Transverse colon (tissue), 4 donors: ENCODE measurements around the gene FNDC3B. TPM values are rescaled to one million over a fixed set of nuclear protein-coding genes. Genes with fewer than 3 reads are reported as not detected.

Experiments used
- DNase-seq: peaks from one replicate; pipeline ENCODE4 v3.0.0-alpha.2; 2019
- H3K27ac ChIP-seq, 4 donors: fragments of 200-600 bp; sonication (generic); 2 replicates each; pipeline ENCODE4 v1.5.1; 2016 to 2018; ENCODE audit warnings: inconsistent platforms in 4 of 4
- H3K27me3 ChIP-seq: fragments of 200-600 bp; sonication (generic); 2 replicates; pipeline ENCODE4 v1.5.1; 2017; ENCODE audit warnings: inconsistent platforms
- H3K36me3 ChIP-seq, 4 donors: fragments of 200-600 bp; sonication (generic); 2 replicates each; pipeline ENCODE4 v1.5.1; 2017 to 2019; ENCODE audit warnings: inconsistent platforms in 4 of 4
- H3K4me1 ChIP-seq, 4 donors: fragments of 200-600 bp; sonication (generic); 2 replicates each; pipeline ENCODE4 v1.5.1; 2017 to 2020; ENCODE audit warnings: inconsistent platforms in 4 of 4
- H3K4me3 ChIP-seq, 4 donors: fragments of 200-600 bp; sonication (generic); 1 replicate in 1 of 4; 2 replicates in 3 of 4; pipeline versions ENCODE4 v1.5.1 to v1.6.1; 2017 to 2019; ENCODE audit warnings: inconsistent platforms in 4 of 4
- H3K9me3 ChIP-seq, 2 donors: fragments of 200-600 bp; sonication (generic); 2 replicates each; pipeline ENCODE4 v1.5.1; 2017 to 2019; ENCODE audit warnings: inconsistent platforms in 2 of 2
- EP300 ChIP-seq: sonication (generic); formaldehyde crosslinking; IDR thresholded peaks from one replicate; pipeline ENCODE4 v1.6.1; 2017; ENCODE audit warnings: antibody characterized with exemption, low read depth
- POLR2A ChIP-seq: fragments of 450-650 bp; IDR thresholded peaks from one replicate; pipeline ENCODE4 v1.6.1; 2016; ENCODE audit warnings: antibody characterized with exemption, mild to moderate bottlenecking, moderate library complexity
- POLR2AphosphoS5 ChIP-seq, 3 donors: sonication (generic); formaldehyde crosslinking; IDR thresholded peaks; one replicate each; pipeline ENCODE4 v1.6.1; 2016; ENCODE audit warnings: antibody characterized with exemption in 3 of 3
- WGBS, 2 donors: methylation state at CpG; one replicate each; pipeline ENCODE4 v1.1.5; 2018; ENCODE audit warnings: low coverage in 1 of 2; 5-methylcytosine and 5-hydroxymethylcytosine counted together
- in situ Hi-C, 4 donors: fragments of 200-750 bp; cut with MboI; loops; one replicate each; pipeline versions ENCODE4 v1.15.0 to v1.15.1; 2017; ENCODE audit warnings: low sequenced_read_pairs in 3 of 4, low pct_ligation_motif_present in 1 of 4, low pct_unique_long_range_greater_than_20kb in 1 of 4
- intact Hi-C: fragments of 100-400 bp; cut with DNase I; formaldehyde crosslinking; loops from one replicate; pipeline ENCODE4 v1.15.1; 2023; ENCODE audit warnings: low total_unique reads
- total RNA-seq, 4 donors: library from RNA; depleted of rRNA; stranded (reverse); fragments of >200 nt; gene quantifications; one replicate each; pipeline ENCODE4 v1.1.0, GENCODE V29; 2016
- TF ChIP-seq, protein P1 (sequence below), 5 experiments: fragments of 200-600 bp in 3 of 5; fragments of 450-650 bp in 2 of 5; sonication (generic) in 3 of 5; IDR thresholded peaks; 1 replicate in 2 of 5; 2 replicates in 3 of 5; pipeline ENCODE4 v1.5.1; 2016 to 2017; ENCODE audit warnings: antibody characterized with exemption in 5 of 5, inconsistent platforms in 3 of 5, mild to moderate bottlenecking in 2 of 5, moderate library complexity in 1 of 5

Gene FNDC3B
- total RNA-seq, 4 donors from 2014 or later: 28.5 to 85.7 (median 44.5) TPM

GRCh38 chr3:172077197-172077757 lies 37.9 kb downstream of the FNDC3B start:
- H3K27me3 ChIP-seq: no peaks in the 10 kb centered on the region
- 85 to 97% methylated on average over 3 to 4 of the region's 4 CpGs for WGBS, 2 donors
- TF ChIP-seq POLR2A: no peak
- TF ChIP-seq EP300: no peak
- TF ChIP-seq, protein P1, sequence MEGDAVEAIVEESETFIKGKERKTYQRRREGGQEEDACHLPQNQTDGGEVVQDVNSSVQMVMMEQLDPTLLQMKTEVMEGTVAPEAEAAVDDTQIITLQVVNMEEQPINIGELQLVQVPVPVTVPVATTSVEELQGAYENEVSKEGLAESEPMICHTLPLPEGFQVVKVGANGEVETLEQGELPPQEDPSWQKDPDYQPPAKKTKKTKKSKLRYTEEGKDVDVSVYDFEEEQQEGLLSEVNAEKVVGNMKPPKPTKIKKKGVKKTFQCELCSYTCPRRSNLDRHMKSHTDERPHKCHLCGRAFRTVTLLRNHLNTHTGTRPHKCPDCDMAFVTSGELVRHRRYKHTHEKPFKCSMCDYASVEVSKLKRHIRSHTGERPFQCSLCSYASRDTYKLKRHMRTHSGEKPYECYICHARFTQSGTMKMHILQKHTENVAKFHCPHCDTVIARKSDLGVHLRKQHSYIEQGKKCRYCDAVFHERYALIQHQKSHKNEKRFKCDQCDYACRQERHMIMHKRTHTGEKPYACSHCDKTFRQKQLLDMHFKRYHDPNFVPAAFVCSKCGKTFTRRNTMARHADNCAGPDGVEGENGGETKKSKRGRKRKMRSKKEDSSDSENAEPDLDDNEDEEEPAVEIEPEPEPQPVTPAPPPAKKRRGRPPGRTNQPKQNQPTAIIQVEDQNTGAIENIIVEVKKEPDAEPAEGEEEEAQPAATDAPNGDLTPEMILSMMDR (IDR thresholded peaks at IDR 0.05): no peak
- TF ChIP-seq POLR2AphosphoS5 (IDR thresholded peaks at IDR 0.05): no peak
- no peak overlapping the region for H3K4me3 ChIP-seq
- intact Hi-C loops (no loop called here), in situ Hi-C loops (no loop called here)
- DNase-seq: no peak
- H3K4me1 ChIP-seq: peaks cover 16 to 69% (median 34%) of the 10 kb centered on the region in 4 donors
- H3K9me3 ChIP-seq: no peaks in the 10 kb centered on the region
- H3K36me3 ChIP-seq: no peaks in the 10 kb centered on the region
- no peak overlapping the region for H3K27ac ChIP-seq

DNA sequence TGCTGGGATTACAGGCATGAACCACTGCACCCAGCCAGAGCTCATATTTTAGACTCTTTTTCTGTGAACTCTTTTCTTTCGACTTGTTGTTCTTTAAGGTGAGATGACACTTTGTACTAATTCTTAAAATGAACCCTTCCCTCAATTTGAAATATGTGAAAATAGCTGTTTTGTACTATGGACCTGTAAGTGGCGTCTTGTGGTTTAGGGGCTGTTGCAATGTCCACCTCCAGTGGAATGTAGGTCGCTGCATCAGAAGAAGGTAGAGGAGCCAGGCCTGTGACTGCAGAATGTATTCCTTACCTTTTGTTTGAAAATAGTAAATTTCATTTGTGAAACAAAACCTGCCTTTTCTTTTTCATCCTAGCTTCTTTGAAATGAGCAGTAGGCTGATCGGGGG lies 38.9 kb downstream of the FNDC3B start:
- no peak for TF ChIP-seq EP300
- TF ChIP-seq, protein P1 (IDR thresholded peaks at IDR 0.05): no peak
- no peak for TF ChIP-seq POLR2AphosphoS5 (IDR thresholded peaks at IDR 0.05)
- no peak for TF ChIP-seq POLR2A
- H3K9me3 ChIP-seq: no peaks in the 10 kb centered on the region
- in situ Hi-C loops: no loop called here
- peak overlapping the region in 3 of 4 donors; percentile 18 to 42 (median 40) for H3K27ac ChIP-seq
- H3K36me3 ChIP-seq: no peaks in the 10 kb centered on the region
- no peak for DNase-seq
- no peak overlapping the region for H3K4me3 ChIP-seq
- no peaks in the 10 kb centered on the region for H3K27me3 ChIP-seq
- 47 to 88% methylated on average over 3 to 4 of the region's 4 CpGs for WGBS, 2 donors
- H3K4me1 ChIP-seq: peaks cover 7 to 66% (median 32%) of the 10 kb centered on the region in 4 donors
- intact Hi-C loops: no loop called here

DNA sequence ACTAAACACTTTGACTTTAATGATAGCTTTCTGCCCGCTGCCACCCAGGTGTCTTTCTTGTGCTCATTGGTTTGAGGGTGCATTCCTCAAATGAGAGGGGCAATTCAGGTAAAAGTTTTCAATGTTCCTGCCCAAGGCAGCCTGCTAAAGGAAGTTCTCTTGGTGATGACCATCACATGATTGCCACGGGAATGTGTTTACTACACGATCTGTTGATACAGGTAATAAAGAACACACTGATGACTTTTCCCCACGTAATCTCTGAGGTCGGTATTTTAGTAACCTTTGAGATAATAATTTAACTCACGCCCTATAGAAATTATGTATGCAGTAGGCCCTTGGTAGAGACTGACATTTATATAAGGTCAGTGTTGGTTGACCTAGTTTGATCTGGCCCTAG lies 39.3 kb downstream of the FNDC3B start:
- 59 to 64% methylated on average over 4 to 6 of the region's 6 CpGs for WGBS, 2 donors
- no peak for DNase-seq

GRCh38 chr3:172079326-172079976 lies 40.1 kb downstream of the FNDC3B start:
- Histone ChIP-seq H3K36me3 (no peaks in the 10 kb centered on the region), H3K4me1 (peaks cover under 1 to 61% (median 24%) of the 10 kb centered on the region in 4 donors), H3K9me3 (no peaks in the 10 kb centered on the region), H3K4me3 (no peak overlapping the region), H3K27ac (peak overlapping the region in 3 of 4 donors; percentile 5 to 40 (median 22)), H3K27me3 (no peaks in the 10 kb centered on the region)
- intact Hi-C loops (no loop called here), in situ Hi-C loops (no loop called here)
- WGBS, 2 donors: 94 to 96% methylated on average over 2 to 3 of the region's 3 CpGs
- DNase-seq: no peak
- TF ChIP-seq, protein P1 (IDR thresholded peaks at IDR 0.05): no peak
- TF ChIP-seq POLR2A (no peak), EP300 (no peak), POLR2AphosphoS5 (IDR thresholded peaks at IDR 0.05) (no peak)

More for the DNA sequence above, 39.3 kb downstream of the FNDC3B start:
- Histone ChIP-seq H3K4me1 (peaks cover 7 to 65% (median 30%) of the 10 kb centered on the region in 4 donors), H3K27me3 (no peaks in the 10 kb centered on the region), H3K4me3 (no peak overlapping the region), H3K36me3 (no peaks in the 10 kb centered on the region), H3K27ac (peak overlapping the region in 3 of 4 donors; percentile 22 to 42 (median 40)), H3K9me3 (no peaks in the 10 kb centered on the region)
- in situ Hi-C loops (no loop called here), intact Hi-C loops (no loop called here)
- TF ChIP-seq POLR2A: no peak
- TF ChIP-seq, protein P1 (IDR thresholded peaks at IDR 0.05): no peak
- TF ChIP-seq EP300: no peak
- TF ChIP-seq POLR2AphosphoS5 (IDR thresholded peaks at IDR 0.05): no peak
